NCI-H2227 (cell line): ENCODE results near the gene RPS6KA4.
A peak's percentile ranks its signal among the peaks of the same experiment; 100 is the strongest.

Experiments used
- DNase-seq: peaks from one replicate; lab custom pipeline; 2025; ENCODE audit not compliant: unreplicated experiment; lab: John Stamatoyannopoulos, UW

The RPS6KA4 gene

GRCh38 chr11:64324692-64325469 lies 34.1 kb upstream of the RPS6KA4 start:
- DNase-seq, result no peak

- no peak for DNase-seq
Measured at GRCh38 chr11:64327375-64327774, 31.6 kb upstream of the RPS6KA4 start.

GRCh38 chr11:64327993-64328392 lies 31.0 kb upstream of the RPS6KA4 start:
- no peak for DNase-seq

- DNase-seq, result no peak
Measured at GRCh38 chr11:64330888-64331287, 28.1 kb upstream of the RPS6KA4 start.

- no peak for DNase-seq
Measured at GRCh38 chr11:64331569-64332371, 27.2 kb upstream of the RPS6KA4 start.

- no peak for DNase-seq
Measured at GRCh38 chr11:64333556-64333955, 25.4 kb upstream of the RPS6KA4 start.

- DNase-seq, result peak; percentile 42
Measured at GRCh38 chr11:64334764-64335735, 23.9 kb upstream of the RPS6KA4 start.

- DNase-seq, result no peak
Measured at GRCh38 chr11:64337538-64338249, 21.3 kb upstream of the RPS6KA4 start.

GRCh38 chr11:64338716-64339115 lies 20.2 kb upstream of the RPS6KA4 start:
- DNase-seq, result no peak

- DNase-seq, result no peak
Measured at GRCh38 chr11:64339286-64339685, 19.7 kb upstream of the RPS6KA4 start.

GRCh38 chr11:64339754-64340408 lies 19.1 kb upstream of the RPS6KA4 start, which contains the start of gene CCDC88B:
Gene CCDC88B (plus strand): TSS chr11:64340204. CDS start chr11:64340267, 63 bp downstream.
- DNase-seq, result no peak

GRCh38 chr11:64340671-64341335 lies 18.2 kb upstream of the RPS6KA4 start:
- no peak for DNase-seq

- no peak for DNase-seq
Measured at GRCh38 chr11:64341429-64341828, 17.5 kb upstream of the RPS6KA4 start.

- no peak for DNase-seq
Measured at GRCh38 chr11:64341851-64342791, 16.8 kb upstream of the RPS6KA4 start.

GRCh38 chr11:64342869-64343745 lies 15.9 kb upstream of the RPS6KA4 start:
- no peak for DNase-seq

- DNase-seq, result no peak
Measured at GRCh38 chr11:64343767-64344559, 15.0 kb upstream of the RPS6KA4 start.
